T-cell (primary cell): ENCODE data around the gene PLEKHM3. TPM values are rescaled to one million over a fixed set of nuclear protein-coding genes. Genes with fewer than 3 reads are reported as not detected.

Experiments
- ATAC-seq, 4 experiments: fragments of 200-7000 bp in 3 of 4; fragments of 150-1000 bp in 1 of 4; cut with Tn5 transposase; replicated peaks in 1 of 4; 1 replicate in 3 of 4; 2 replicates in 1 of 4; pipeline ENCODE4 v1.10.0; 2021; ENCODE audit warnings: moderate library complexity in 3 of 4, mild to moderate bottlenecking in 2 of 4, moderate number of reproducible peaks in 1 of 4
- CTCF ChIA-PET, 2 donors: fragments of 300-600 bp; sonication (Branson Sonifier 250); formaldehyde crosslinking; loops; one replicate each; lab custom pipeline; 2022; ENCODE audit warnings: antibody characterized with exemption in 2 of 2; lab: Charles Lee
- POLR2A ChIA-PET, 2 donors: fragments of 300-600 bp; sonication (Branson Sonifier 250); formaldehyde crosslinking; loops; one replicate each; lab custom pipeline; 2022; ENCODE audit warnings: antibody characterized with exemption in 2 of 2; lab: Charles Lee
- DNase-seq, 35 experiments: peaks; one replicate each; pipeline versions ENCODE4 v3.0.0 to v3.0.0-alpha.2; 2013 to 2023
- H3K27ac ChIP-seq: one replicate; pipeline ENCODE4 v1.5.1; 2013; ENCODE audit warnings: low read length
- H3K27me3 ChIP-seq, 2 experiments: replicated peaks in 1 of 2; 1 replicate in 1 of 2; 2 replicates in 1 of 2; pipeline versions ENCODE4 v1.6.1 to v1.7.0; 2013; ENCODE audit warnings: low read length in 1 of 2, mixed read lengths in 1 of 2; ENCODE audit not compliant: control insufficient read depth in 2 of 2, insufficient read depth in 2 of 2; ENCODE audit errors: extremely low read depth in 1 of 2
- H3K36me3 ChIP-seq, 2 donors: 1 replicate in 1 of 2; 2 replicates in 1 of 2; pipeline versions ENCODE4 v1.6.1 to v1.7.0; 2013; ENCODE audit warnings: low read length in 1 of 2; ENCODE audit not compliant: control insufficient read depth in 2 of 2, insufficient read depth in 1 of 2; ENCODE audit errors: extremely low read depth in 1 of 2
- H3K4me1 ChIP-seq, 2 experiments: 1 replicate in 1 of 2; 2 replicates in 1 of 2; pipeline versions ENCODE4 v1.6.1 to v1.7.0; 2013; ENCODE audit warnings: low read length in 2 of 2, mixed read lengths in 1 of 2; ENCODE audit not compliant: insufficient read depth in 2 of 2, control insufficient read depth in 1 of 2; ENCODE audit errors: extremely low read depth in 1 of 2
- H3K4me3 ChIP-seq, 2 donors: 1 replicate in 1 of 2; 2 replicates in 1 of 2; pipeline versions ENCODE4 v1.5.1 to v1.7.0; 2013; ENCODE audit warnings: mild to moderate bottlenecking in 2 of 2, low read length in 1 of 2, moderate library complexity in 1 of 2; ENCODE audit not compliant: control insufficient read depth in 1 of 2; ENCODE audit errors: extremely low read depth in 1 of 2
- H3K9me3 ChIP-seq: 2 replicates; pipeline ENCODE4 v1.7.0; 2013
- H3K27ac Mint-ChIP-seq, 2 donors: one replicate each; pipeline ENCODE4 v1.8.0; 2020 to 2021; ENCODE audit warnings: mild to moderate bottlenecking in 2 of 2, mixed read lengths in 2 of 2
- H3K27me3 Mint-ChIP-seq, 2 donors: one replicate each; pipeline ENCODE4 v1.8.0; 2021 to 2022; ENCODE audit warnings: mixed read lengths in 2 of 2
- H3K36me3 Mint-ChIP-seq: one replicate; pipeline ENCODE4 v1.8.0; 2021; ENCODE audit warnings: mixed read lengths
- H3K4me1 Mint-ChIP-seq, 3 donors: one replicate each; pipeline ENCODE4 v1.8.0; 2020 to 2022; ENCODE audit warnings: mixed read lengths in 3 of 3, mild to moderate bottlenecking in 1 of 3
- H3K4me3 Mint-ChIP-seq, 3 donors: one replicate each; pipeline ENCODE4 v1.8.0; 2020 to 2022; ENCODE audit warnings: mild to moderate bottlenecking in 3 of 3, mixed read lengths in 3 of 3, moderate library complexity in 3 of 3
- H3K9me3 Mint-ChIP-seq, 3 donors: one replicate each; pipeline ENCODE4 v1.8.0; 2020 to 2022; ENCODE audit warnings: mixed read lengths in 3 of 3
- WGBS: methylation state at CpG from one replicate; pipeline ENCODE4 v1.1.5; 2013; ENCODE audit warnings: missing lambda C conversion rate; ENCODE audit not compliant: insufficient coverage; 5-methylcytosine and 5-hydroxymethylcytosine counted together
- total RNA-seq, 35 experiments: library from RNA in 6 of 35; stranded (reverse) in 6 of 35; fragments of 120-200 nt in 1 of 35; gene quantifications; one replicate each; pipeline versions ENCODE4 v1.2.1 to v1.2.4 and lab custom pipeline; 2013 to 2026

The PLEKHM3 gene
- total RNA-seq, 5 donors from 2014 or later (not counting 1 experiment from before 2014, with no cell fraction given): 12.3 to 18.1 (median 13.9) TPM

DNA sequence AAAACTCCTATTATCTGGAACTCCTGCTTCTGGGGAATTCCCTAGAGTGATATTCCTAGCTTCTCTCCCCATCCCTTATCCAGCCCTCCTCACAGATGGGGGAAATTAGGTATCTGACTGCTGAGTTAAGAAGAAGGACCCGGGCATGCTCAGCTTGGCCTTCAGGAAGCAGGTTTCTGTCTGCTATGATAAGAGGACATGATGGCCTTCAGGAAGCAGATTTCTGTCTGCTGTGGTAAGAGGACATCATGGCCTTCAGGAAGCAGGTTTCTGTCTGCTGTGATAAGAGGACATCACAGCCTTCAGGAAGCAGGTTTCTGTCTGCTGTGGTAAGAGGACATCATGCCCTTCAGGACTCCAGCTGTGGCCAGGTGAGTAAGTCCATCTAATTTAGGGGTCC, 65.2 kb downstream of the PLEKHM3 start:
- H3K9me3 ChIP-seq: no peaks in the 10 kb centered on the region
- H3K4me3 ChIP-seq: no peak overlapping the region
- H3K27ac ChIP-seq: no peak overlapping the region
- DNase-seq: no peak
- H3K27me3 ChIP-seq: no peaks in the 10 kb centered on the region
- H3K36me3 ChIP-seq: peaks cover 4 to 5% of the 10 kb centered on the region in 2 donors
- no peak overlapping the region for H3K27ac Mint-ChIP-seq
- WGBS: 29% methylated on average over 1 of the region's 1 CpG
- no peak for ATAC-seq
- ChIA-PET POLR2A (no interaction called here), CTCF (no interaction called here)
- H3K4me3 Mint-ChIP-seq: no peak overlapping the region
- peaks cover 0 to 14% (median 12%) of the 10 kb centered on the region in 3 donors for H3K9me3 Mint-ChIP-seq
- H3K36me3 Mint-ChIP-seq: peaks cover 53% of the 10 kb centered on the region
- no peaks in the 10 kb centered on the region for H3K4me1 ChIP-seq
- H3K4me1 Mint-ChIP-seq: no peaks in the 10 kb centered on the region
- H3K27me3 Mint-ChIP-seq: no peaks in the 10 kb centered on the region

DNA sequence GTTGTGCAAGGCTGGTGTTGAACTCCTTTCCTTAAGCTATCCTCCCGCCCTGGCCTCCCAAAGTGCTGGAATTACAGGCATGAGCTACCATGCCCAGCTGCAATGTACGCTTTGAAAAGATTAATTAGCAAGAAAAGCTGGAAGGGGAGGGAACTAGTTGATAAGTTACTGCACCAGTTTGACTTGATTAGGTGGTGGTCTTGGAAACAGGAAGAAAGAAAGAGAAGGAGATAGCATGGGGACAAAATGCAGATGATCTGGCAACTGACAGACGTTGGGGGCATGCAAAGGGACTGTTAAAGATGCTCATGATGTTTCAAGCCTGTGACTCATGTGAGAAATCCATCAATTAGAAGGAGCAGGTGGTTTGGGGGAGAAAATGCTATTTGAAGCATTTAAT, 68.6 kb downstream of the PLEKHM3 start:
- Histone ChIP-seq H3K36me3 (peaks cover 0 to 6% of the 10 kb centered on the region in 2 donors), H3K9me3 (no peaks in the 10 kb centered on the region), H3K4me3 (no peak overlapping the region), H3K27ac (no peak overlapping the region), H3K4me1 (no peaks in the 10 kb centered on the region), H3K27me3 (no peaks in the 10 kb centered on the region)
- POLR2A ChIA-PET: no interaction called here
- Mint-ChIP-seq H3K27ac (no peak overlapping the region), H3K4me3 (no peak overlapping the region), H3K27me3 (no peaks in the 10 kb centered on the region), H3K36me3 (peaks cover 36% of the 10 kb centered on the region), H3K9me3 (peaks cover 0 to under 1% (median 0%) of the 10 kb centered on the region in 3 donors), H3K4me1 (no peaks in the 10 kb centered on the region)
- DNase-seq (no peak), ATAC-seq (no peak)
- CTCF ChIA-PET: interaction anchor here in 1 of 2 donors (0.6 kb wide), 1 partner anchor 157 kb away, joined by 3 read pairs; no protein-coding TSS in a partner anchor
- 73% methylated on average over 2 of the region's 3 CpGs for WGBS

DNA sequence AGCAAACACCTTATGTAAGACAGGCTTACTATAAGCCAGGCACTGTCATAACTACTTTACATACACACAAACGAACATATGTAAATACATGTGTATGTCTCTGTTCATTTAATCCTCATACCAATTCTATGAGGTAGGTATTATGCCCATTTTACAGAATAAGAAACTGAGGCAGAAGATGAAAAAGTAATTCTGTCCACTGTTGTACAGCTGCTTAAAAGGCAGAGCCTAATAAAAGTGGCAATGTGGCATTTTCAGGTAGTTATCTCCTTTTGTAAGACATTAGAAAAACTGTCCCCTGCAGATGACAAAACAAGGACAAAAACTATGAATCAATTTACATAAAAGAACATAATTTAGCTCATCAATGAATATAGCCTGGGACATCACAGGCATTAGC, 69.9 kb downstream of the PLEKHM3 start:
- no peak overlapping the region for H3K4me3 ChIP-seq
- H3K27me3 ChIP-seq: no peaks in the 10 kb centered on the region
- Mint-ChIP-seq H3K27ac (no peak overlapping the region), H3K4me1 (peaks cover 0 to 1% (median 0%) of the 10 kb centered on the region in 3 donors), H3K9me3 (no peaks in the 10 kb centered on the region), H3K27me3 (no peaks in the 10 kb centered on the region), H3K36me3 (peaks cover 34% of the 10 kb centered on the region), H3K4me3 (no peak overlapping the region)
- no peak for DNase-seq
- ATAC-seq: no peak
- POLR2A ChIA-PET: no interaction called here
- WGBS: no CpG with 5 or more reads among the region's 1 CpG
- no peak overlapping the region for H3K27ac ChIP-seq
- peaks cover 0 to 6% of the 10 kb centered on the region in 2 donors for H3K36me3 ChIP-seq
- CTCF ChIA-PET: no interaction called here
- no peaks in the 10 kb centered on the region for H3K4me1 ChIP-seq
- no peaks in the 10 kb centered on the region for H3K9me3 ChIP-seq

DNA sequence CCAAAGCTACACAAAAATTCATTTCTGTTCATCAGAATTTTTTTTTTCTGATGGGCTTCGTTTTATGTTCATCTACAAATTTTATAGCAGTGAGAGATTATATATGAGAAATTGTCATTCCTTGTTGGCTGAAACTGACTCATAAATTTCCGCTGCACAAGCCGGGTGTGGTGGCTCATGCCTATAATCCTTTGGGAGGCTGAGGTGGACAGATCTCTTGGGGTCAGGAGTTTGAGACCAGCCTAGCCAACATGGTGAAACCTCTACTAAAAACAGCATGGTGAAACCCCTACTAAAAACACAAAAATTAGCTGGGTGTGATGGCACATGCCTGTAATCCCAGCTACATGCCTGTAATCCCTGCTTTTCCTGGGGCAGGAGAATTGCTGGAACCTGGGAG, 72.0 kb downstream of the PLEKHM3 start:
- H3K4me1 Mint-ChIP-seq: peaks cover 0 to 1% (median 0%) of the 10 kb centered on the region in 3 donors
- H3K27me3 ChIP-seq: no peaks in the 10 kb centered on the region
- H3K27ac ChIP-seq: no peak overlapping the region
- no peak overlapping the region for H3K4me3 ChIP-seq
- no peaks in the 10 kb centered on the region for H3K9me3 Mint-ChIP-seq
- no CpG with 5 or more reads among the region's 3 CpGs for WGBS
- H3K4me1 ChIP-seq: no peaks in the 10 kb centered on the region
- H3K27me3 Mint-ChIP-seq: no peaks in the 10 kb centered on the region
- peaks cover 0 to 6% of the 10 kb centered on the region in 2 donors for H3K36me3 ChIP-seq
- no peak overlapping the region for H3K4me3 Mint-ChIP-seq
- CTCF ChIA-PET: interaction anchor here in 1 of 2 donors (1.1 kb wide), 1 partner anchor 18 kb away, joined by 5 read pairs; no protein-coding TSS in a partner anchor
- H3K27ac Mint-ChIP-seq: no peak overlapping the region
- H3K36me3 Mint-ChIP-seq: peaks cover 26% of the 10 kb centered on the region
- no peaks in the 10 kb centered on the region for H3K9me3 ChIP-seq
- POLR2A ChIA-PET: no interaction called here
- ATAC-seq (no peak), DNase-seq (no peak)

DNA sequence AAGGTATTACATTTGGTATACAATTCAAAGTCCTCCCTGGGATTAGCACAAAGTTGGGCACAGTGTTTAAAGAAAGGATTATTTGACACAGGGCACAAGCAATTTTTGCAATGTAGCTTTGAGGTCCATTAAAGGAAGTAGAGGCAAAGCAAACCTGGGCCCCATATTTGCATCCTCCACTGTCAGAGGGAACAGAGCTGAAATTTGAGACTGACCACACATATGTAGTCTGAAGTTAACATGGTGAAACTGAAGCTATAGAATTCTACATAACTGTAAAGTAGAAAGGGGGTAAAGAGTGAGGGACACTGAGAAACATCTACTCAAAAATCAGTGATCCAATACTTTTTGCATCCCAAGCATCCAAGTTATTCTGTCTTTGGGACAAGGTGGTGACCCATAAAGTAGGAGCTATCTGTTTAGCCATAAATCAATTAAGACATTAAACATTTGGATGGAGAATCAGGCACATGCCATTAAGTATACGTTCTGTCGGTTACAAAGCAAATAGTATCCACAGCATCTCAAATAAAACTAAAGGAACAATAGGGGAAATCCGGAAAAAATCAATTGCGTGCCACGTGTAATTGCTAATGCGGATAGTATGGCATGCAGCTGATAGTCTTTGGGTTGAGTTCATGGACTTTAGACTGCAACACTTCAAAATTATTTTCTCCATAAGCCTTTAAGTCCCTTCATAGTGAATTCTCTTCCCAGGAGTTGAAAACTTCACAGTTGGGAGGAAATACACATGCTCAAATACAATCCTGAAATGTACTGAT, 72.6 kb downstream of the PLEKHM3 start:
- H3K9me3 ChIP-seq: no peaks in the 10 kb centered on the region
- no peaks in the 10 kb centered on the region for H3K4me1 ChIP-seq
- CTCF ChIA-PET: interaction anchor here in 1 of 2 donors (0.5 to 1.1 kb wide), 3 partner anchors 19 to 177 kb away, joined by 5 to 9 read pairs (median 5); no protein-coding TSS in a partner anchor
- Mint-ChIP-seq H3K27ac (no peak overlapping the region), H3K36me3 (peaks cover 21% of the 10 kb centered on the region), H3K4me3 (no peak overlapping the region), H3K27me3 (no peaks in the 10 kb centered on the region), H3K4me1 (peaks cover 0 to 1% (median 0%) of the 10 kb centered on the region in 3 donors), H3K9me3 (no peaks in the 10 kb centered on the region)
- DNase-seq: no peak
- no peaks in the 10 kb centered on the region for H3K27me3 ChIP-seq
- POLR2A ChIA-PET: no interaction called here
- no peak overlapping the region for H3K4me3 ChIP-seq
- WGBS: 100% methylated on average over 1 of the region's 6 CpGs
- H3K27ac ChIP-seq: no peak overlapping the region
- ATAC-seq: no peak
- peaks cover 0 to 6% of the 10 kb centered on the region in 2 donors for H3K36me3 ChIP-seq

DNA sequence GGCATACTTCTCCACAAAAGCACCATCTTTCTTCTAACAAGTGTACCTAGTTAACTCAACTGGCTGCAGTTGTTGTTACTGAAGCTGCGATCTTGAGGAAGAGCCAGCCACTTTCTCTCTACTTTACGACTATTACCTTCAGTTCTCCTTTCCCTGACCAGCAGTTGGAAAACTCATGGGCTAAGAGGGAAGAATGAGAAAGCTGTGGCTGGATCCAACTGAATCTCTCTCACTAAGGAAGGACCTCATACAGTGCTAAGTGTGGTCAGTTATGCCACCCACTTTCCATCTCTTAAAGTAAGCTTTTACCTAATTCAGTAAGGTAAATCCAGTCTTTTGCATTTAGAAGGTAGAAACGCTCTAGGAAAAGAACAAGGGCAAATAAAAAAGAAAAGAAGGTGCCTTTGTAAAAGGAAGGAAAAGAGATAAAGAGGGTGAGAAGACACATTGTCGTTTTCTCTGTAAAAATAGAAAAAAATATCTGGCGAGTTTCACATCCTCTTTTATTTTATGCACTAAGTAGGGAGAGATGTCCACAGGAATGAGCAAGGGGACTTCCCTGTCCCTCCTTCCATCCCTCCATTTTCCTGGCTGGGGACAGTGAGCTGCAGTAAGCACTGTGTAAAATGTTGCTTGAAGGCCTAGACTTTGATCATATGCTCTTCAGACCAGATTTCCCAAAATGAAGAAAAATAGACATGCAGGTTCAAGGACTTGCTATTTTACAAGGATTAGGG, 73.4 kb downstream of the PLEKHM3 start:
- H3K4me3 ChIP-seq: no peak overlapping the region
- H3K27me3 Mint-ChIP-seq: no peaks in the 10 kb centered on the region
- H3K4me1 ChIP-seq: no peaks in the 10 kb centered on the region
- H3K4me1 Mint-ChIP-seq: peaks cover 0 to 6% (median 1%) of the 10 kb centered on the region in 3 donors
- peaks cover 20% of the 10 kb centered on the region for H3K36me3 Mint-ChIP-seq
- ChIA-PET CTCF (interaction anchor here in 1 of 2 donors (0.5 kb wide), 1 partner anchor 23 kb away, joined by 9 read pairs; no protein-coding TSS in a partner anchor), POLR2A (interaction anchor here in 1 of 2 donors (1.0 kb wide), 1 partner anchor 43 kb away, joined by 3 read pairs; no protein-coding TSS in a partner anchor)
- no peak overlapping the region for H3K27ac ChIP-seq
- no CpG with 5 or more reads among the region's 5 CpGs for WGBS
- peaks cover 0 to 6% of the 10 kb centered on the region in 2 donors for H3K36me3 ChIP-seq
- no peaks in the 10 kb centered on the region for H3K27me3 ChIP-seq
- ATAC-seq (no peak), DNase-seq (no peak)
- H3K27ac Mint-ChIP-seq: no peak overlapping the region
- H3K9me3 ChIP-seq: no peaks in the 10 kb centered on the region
- no peaks in the 10 kb centered on the region for H3K9me3 Mint-ChIP-seq
- H3K4me3 Mint-ChIP-seq: no peak overlapping the region
